Nephron progenitor cell (in vitro differentiated cells): ENCODE data around the gene MVD.

ENCODE experiments used
- DNase-seq: peaks from one replicate; pipeline ENCODE4 v3.0.0; 2021
- H3K27ac Mint-ChIP-seq: 2 replicates; pipeline ENCODE4 v1.8.0; 2021; ENCODE audit warnings: mild to moderate bottlenecking, moderate library complexity, mixed read lengths
- H3K27me3 Mint-ChIP-seq: 2 replicates; pipeline ENCODE4 v1.8.0; 2021; ENCODE audit warnings: mild to moderate bottlenecking, low read depth, mixed read lengths; ENCODE audit not compliant: poor library complexity
- H3K36me3 Mint-ChIP-seq: 2 replicates; pipeline ENCODE4 v1.8.0; 2021; ENCODE audit warnings: low read depth, mixed read lengths
- H3K4me1 Mint-ChIP-seq: 2 replicates; pipeline ENCODE4 v1.8.0; 2021; ENCODE audit warnings: mixed read lengths
- H3K4me3 Mint-ChIP-seq: 2 replicates; pipeline ENCODE4 v1.8.0; 2021; ENCODE audit warnings: mild to moderate bottlenecking, moderate library complexity, mixed read lengths
- H3K9me3 Mint-ChIP-seq: 2 replicates; pipeline ENCODE4 v1.8.0; 2021; ENCODE audit warnings: mild to moderate bottlenecking, moderate library complexity, mixed read lengths
- CTCF ChIP-seq: fragments of 200-600 bp; sonication (generic); IDR thresholded peaks from 2 replicates; pipeline ENCODE4 v1.5.0; 2021; ENCODE audit warnings: antibody characterized with exemption

MVD gene

GRCh38 chr16:88694221-88695087, 31.6 kb upstream of the MVD start:
- H3K4me3 Mint-ChIP-seq = no peak overlapping the region
- no peaks in the 10 kb centered on the region for H3K4me1 Mint-ChIP-seq
- peaks cover 24% of the 10 kb centered on the region for H3K27me3 Mint-ChIP-seq
- H3K36me3 Mint-ChIP-seq = no peaks in the 10 kb centered on the region
- no peak for TF ChIP-seq CTCF
- DNase-seq = no peak
- H3K9me3 Mint-ChIP-seq = no peaks in the 10 kb centered on the region
- H3K27ac Mint-ChIP-seq = peak overlapping the region; percentile 64

- no peak for DNase-seq
- no peaks in the 10 kb centered on the region for H3K36me3 Mint-ChIP-seq
- no peak overlapping the region for H3K27ac Mint-ChIP-seq
- peaks cover 4% of the 10 kb centered on the region for H3K4me1 Mint-ChIP-seq
- H3K27me3 Mint-ChIP-seq = peaks cover 33% of the 10 kb centered on the region
- TF ChIP-seq CTCF = no peak
- H3K9me3 Mint-ChIP-seq = no peaks in the 10 kb centered on the region
- H3K4me3 Mint-ChIP-seq = no peak overlapping the region
These were observed 30.7 kb upstream of the MVD start for GRCh38 chr16:88693420-88694177.

DNA sequence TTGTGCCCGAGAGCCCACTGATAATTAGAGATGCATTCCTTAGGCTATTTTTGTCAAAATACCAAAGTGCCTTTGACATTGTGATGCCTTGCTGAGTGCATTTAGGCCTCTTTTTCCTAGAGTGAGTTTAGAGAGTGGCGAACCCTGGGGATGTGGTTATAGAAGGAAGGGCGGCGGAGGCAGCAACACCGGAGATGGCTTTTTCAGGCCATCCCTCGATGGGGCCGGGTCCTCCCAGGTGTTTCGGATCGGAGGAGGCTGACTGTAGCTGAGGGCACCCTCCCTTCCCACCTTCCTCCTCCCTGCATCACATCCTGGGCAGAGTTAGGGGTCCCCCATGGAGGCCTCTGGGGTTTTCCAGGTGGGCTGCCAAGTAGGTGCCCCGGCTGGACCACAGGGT, 30.0 kb upstream of the MVD start:
- Mint-ChIP-seq H3K4me3 (no peak overlapping the region), H3K27ac (no peak overlapping the region), H3K9me3 (no peaks in the 10 kb centered on the region), H3K36me3 (no peaks in the 10 kb centered on the region), H3K4me1 (peaks cover 5% of the 10 kb centered on the region), H3K27me3 (peaks cover 40% of the 10 kb centered on the region)
- no peak for TF ChIP-seq CTCF
- no peak for DNase-seq

- Mint-ChIP-seq H3K4me3 (no peak overlapping the region), H3K36me3 (no peaks in the 10 kb centered on the region), H3K27ac (no peak overlapping the region), H3K27me3 (peaks cover 48% of the 10 kb centered on the region), H3K9me3 (no peaks in the 10 kb centered on the region), H3K4me1 (peaks cover 5% of the 10 kb centered on the region)
- DNase-seq = no peak
- TF ChIP-seq CTCF = no peak
These were observed 29.2 kb upstream of the MVD start for GRCh38 chr16:88691924-88692560.

GRCh38 chr16:88691129-88691813, 28.4 kb upstream of the MVD start:
- H3K4me3 Mint-ChIP-seq = no peak overlapping the region
- no peak for DNase-seq
- no peak for TF ChIP-seq CTCF
- H3K36me3 Mint-ChIP-seq = no peaks in the 10 kb centered on the region
- peaks cover 5% of the 10 kb centered on the region for H3K4me1 Mint-ChIP-seq
- no peak overlapping the region for H3K27ac Mint-ChIP-seq
- peaks cover 53% of the 10 kb centered on the region for H3K27me3 Mint-ChIP-seq
- H3K9me3 Mint-ChIP-seq = no peaks in the 10 kb centered on the region
